Activated CD8-positive, alpha-beta T cell treated with anti-CD3 and anti-CD28 coated beads for 36 hours (primary cell): Measurements from ENCODE around the gene RIN3. TPM values are rescaled to one million over a fixed set of nuclear protein-coding genes. Genes with fewer than 3 reads are reported as not detected.

Experiments used
- ATAC-seq: fragments of 200-7000 bp; cut with Tn5 transposase; one replicate; pipeline ENCODE4 v1.10.0; 2021; ENCODE audit warnings: mild to moderate bottlenecking, moderate library complexity
- CTCF ChIA-PET: fragments of 350-600 bp; sonication (Branson Sonifier 250); formaldehyde crosslinking; loops from one replicate; lab custom pipeline; 2021; ENCODE audit warnings: antibody characterized with exemption; lab: Charles Lee
- POLR2A ChIA-PET: fragments of 350-600 bp; sonication (Branson Sonifier 250); formaldehyde crosslinking; loops from one replicate; lab custom pipeline; 2021; ENCODE audit warnings: antibody characterized with exemption; lab: Charles Lee
- DNase-seq: peaks from one replicate; pipeline ENCODE4 v3.0.0-alpha.2; 2020
- H3K27ac Mint-ChIP-seq: one replicate; pipeline ENCODE4 v1.8.0; 2021; ENCODE audit warnings: mild to moderate bottlenecking, mixed read lengths
- H3K27me3 Mint-ChIP-seq: one replicate; pipeline ENCODE4 v1.8.0; 2021; ENCODE audit warnings: mixed read lengths
- H3K36me3 Mint-ChIP-seq: one replicate; pipeline ENCODE4 v1.8.0; 2021; ENCODE audit warnings: low read depth, mixed read lengths
- H3K4me1 Mint-ChIP-seq: one replicate; pipeline ENCODE4 v1.8.0; 2021; ENCODE audit warnings: low read depth, mixed read lengths
- H3K4me3 Mint-ChIP-seq: one replicate; pipeline ENCODE4 v1.8.0; 2021; ENCODE audit warnings: mild to moderate bottlenecking, moderate library complexity, mixed read lengths
- H3K9me3 Mint-ChIP-seq: one replicate; pipeline ENCODE4 v1.8.0; 2021; ENCODE audit warnings: mixed read lengths
- intact Hi-C: fragments of 100-400 bp; cut with micrococcal nuclease; formaldehyde crosslinking; loops from one replicate; pipeline ENCODE4 v1.10.0; 2022
- total RNA-seq, 2 experiments: library from RNA; stranded (reverse); gene quantifications; one replicate each; pipeline ENCODE4 v1.2.3, GENCODE V29; 2021
- TF ChIP-seq, protein P1 (sequence below): fragments of 200-600 bp; IDR thresholded peaks from one replicate; pipeline ENCODE4 v1.8.0; 2022; ENCODE audit warnings: antibody characterized with exemption, mild to moderate bottlenecking

Gene RIN3
- total RNA-seq, 2 experiments from 2014 or later: 61.3 to 62.4 TPM

DNA sequence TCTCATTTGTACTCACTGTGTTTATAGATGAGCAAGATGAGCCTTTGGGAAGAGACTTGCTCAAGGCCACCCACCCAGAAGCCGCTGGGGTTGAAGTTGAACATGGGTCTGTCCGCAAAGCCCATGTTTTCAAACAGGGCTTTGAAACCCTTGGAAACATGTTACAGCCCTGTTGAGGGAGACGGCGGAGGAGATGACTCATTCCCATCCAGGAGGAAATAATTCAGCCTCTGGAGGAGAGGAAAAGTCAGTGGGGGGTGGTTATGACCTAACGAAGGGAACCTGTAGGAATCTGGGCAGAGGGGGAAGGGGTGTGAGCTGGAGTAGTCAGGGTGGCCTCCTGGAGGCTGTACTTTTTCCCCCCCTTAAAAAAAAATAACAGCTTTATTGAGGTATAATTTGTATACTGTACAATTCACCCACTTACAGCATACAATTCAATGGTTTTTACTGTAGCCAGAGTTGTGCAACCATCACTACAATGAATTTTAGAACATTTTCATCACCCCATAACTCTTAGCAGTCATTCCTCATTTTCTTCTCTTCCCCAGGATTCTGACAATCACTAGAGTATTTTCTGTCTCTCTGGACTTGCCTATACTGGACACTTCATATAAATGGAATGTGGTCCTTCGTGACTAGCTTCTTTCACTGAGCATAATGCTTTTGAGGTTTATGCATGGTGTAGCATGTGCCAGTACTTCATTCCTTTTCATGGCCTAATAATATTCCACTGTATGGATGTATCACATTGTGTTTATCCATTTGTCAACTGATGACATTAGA lies 1.9 kb upstream of the RIN3 start:
- peaks cover 18% of the 10 kb centered on the region for H3K4me1 Mint-ChIP-seq
- POLR2A ChIA-PET: interaction anchor here (1.7 kb wide), 1 partner anchor 20 kb away, joined by 5 read pairs; no protein-coding TSS in a partner anchor
- intact Hi-C loops: no loop called here
- H3K27ac Mint-ChIP-seq: no peak overlapping the region
- CTCF ChIA-PET: interaction anchor here (1.5 kb wide), 1 partner anchor 21 kb away, joined by 3 read pairs; no protein-coding TSS in a partner anchor
- no peak overlapping the region for H3K4me3 Mint-ChIP-seq
- H3K27me3 Mint-ChIP-seq: no peaks in the 10 kb centered on the region
- ATAC-seq: no peak
- DNase-seq: no peak
- TF ChIP-seq, protein P1, sequence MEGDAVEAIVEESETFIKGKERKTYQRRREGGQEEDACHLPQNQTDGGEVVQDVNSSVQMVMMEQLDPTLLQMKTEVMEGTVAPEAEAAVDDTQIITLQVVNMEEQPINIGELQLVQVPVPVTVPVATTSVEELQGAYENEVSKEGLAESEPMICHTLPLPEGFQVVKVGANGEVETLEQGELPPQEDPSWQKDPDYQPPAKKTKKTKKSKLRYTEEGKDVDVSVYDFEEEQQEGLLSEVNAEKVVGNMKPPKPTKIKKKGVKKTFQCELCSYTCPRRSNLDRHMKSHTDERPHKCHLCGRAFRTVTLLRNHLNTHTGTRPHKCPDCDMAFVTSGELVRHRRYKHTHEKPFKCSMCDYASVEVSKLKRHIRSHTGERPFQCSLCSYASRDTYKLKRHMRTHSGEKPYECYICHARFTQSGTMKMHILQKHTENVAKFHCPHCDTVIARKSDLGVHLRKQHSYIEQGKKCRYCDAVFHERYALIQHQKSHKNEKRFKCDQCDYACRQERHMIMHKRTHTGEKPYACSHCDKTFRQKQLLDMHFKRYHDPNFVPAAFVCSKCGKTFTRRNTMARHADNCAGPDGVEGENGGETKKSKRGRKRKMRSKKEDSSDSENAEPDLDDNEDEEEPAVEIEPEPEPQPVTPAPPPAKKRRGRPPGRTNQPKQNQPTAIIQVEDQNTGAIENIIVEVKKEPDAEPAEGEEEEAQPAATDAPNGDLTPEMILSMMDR: no peak
- no peaks in the 10 kb centered on the region for H3K9me3 Mint-ChIP-seq
- peaks cover 6% of the 10 kb centered on the region for H3K36me3 Mint-ChIP-seq

DNA sequence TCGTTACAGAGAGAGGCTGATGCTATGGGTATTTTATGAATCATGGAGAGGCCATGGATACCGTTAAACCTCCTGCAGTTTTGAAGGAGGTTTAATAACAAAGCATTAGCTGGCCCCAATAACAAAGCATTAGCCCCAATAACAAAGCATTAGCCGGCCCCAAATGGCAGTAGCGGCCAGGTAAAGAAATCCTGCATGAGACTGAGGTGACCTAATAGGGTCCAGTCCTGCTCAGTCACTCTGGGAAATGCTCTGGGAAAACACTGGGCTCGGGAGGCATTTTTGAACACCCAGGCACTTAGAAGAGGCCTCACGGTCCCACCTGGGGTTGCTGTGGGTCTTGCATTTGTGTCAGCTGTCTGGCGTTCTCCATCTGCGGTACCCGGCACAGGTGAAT lies 776 bp upstream of the RIN3 start:
- Mint-ChIP-seq H3K9me3 (no peaks in the 10 kb centered on the region), H3K27me3 (no peaks in the 10 kb centered on the region), H3K36me3 (peaks cover 13% of the 10 kb centered on the region), H3K4me3 (peak overlapping the region; percentile 66), H3K27ac (peak overlapping the region; percentile 49), H3K4me1 (peaks cover 25% of the 10 kb centered on the region)
- ChIA-PET POLR2A (interaction anchor here (0.6 to 5.8 kb wide), 5 partner anchors 13 to 92 kb away, joined by 3 to 31 read pairs (median 3); no protein-coding TSS in a partner anchor), CTCF (interaction anchor here (0.7 to 1.1 kb wide), 4 partner anchors 10 to 168 kb away, joined by 3 read pairs; no protein-coding TSS in a partner anchor)
- intact Hi-C loops: no loop called here
- TF ChIP-seq, protein P1: no peak
- ATAC-seq (no peak), DNase-seq (no peak)

DNA sequence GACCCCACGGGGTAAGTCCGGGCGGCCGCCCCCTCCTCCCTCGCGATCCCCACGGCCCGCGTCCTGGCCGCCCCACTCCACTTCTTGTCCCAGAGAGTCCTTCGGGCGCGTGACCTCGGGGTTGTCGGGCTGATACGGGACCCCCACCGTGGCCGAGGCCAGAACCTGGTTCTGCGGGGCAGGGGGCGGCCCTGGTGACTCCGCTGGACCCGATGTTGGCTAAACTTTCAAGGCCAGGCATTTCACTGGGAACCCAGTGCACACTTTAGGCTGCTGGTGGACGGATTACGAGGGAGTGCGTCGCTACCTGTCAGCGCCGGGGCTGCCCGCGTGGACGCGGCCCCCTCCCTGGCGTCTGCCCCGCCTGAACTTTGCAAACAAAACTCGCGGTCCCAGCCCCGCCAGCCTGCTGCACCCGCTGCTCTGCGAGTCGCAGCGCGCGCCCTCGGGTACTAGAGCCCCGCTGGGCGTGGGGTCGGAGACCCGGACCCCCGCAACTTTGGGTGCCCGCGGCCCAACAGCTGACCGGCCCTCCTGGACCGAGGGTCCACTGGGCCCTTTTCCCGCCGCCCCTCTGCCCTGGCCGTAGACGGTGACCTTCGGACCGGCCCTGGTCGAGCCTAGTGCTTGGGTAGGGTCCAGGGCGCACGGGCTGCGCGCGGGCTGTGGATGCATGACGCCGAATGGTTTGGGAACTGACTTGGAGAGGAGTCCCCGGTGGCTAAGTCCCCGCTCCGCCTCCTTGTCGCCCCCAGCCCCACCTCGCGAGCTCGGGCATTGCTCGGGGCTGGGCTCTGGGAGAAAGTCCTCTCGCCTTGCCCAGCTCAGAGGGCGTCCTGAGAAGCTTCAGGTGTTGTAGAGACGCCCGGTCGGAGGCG lies 624 bp downstream of the RIN3 start:
- H3K4me1 Mint-ChIP-seq: peaks cover 39% of the 10 kb centered on the region
- intact Hi-C loops: no loop called here
- peak overlapping the region; percentile 84 for H3K27ac Mint-ChIP-seq
- peaks cover 21% of the 10 kb centered on the region for H3K36me3 Mint-ChIP-seq
- ChIA-PET POLR2A (interaction anchor here (0.7 to 5.8 kb wide), 9 partner anchors 9 to 408 kb away, joined by 3 to 31 read pairs (median 3); partner anchors contain the start of gene ATXN3), CTCF (interaction anchor here (0.9 to 1.7 kb wide), 3 partner anchors 28 to 167 kb away, joined by 3 to 5 read pairs (median 3); no protein-coding TSS in a partner anchor)
- TF ChIP-seq, protein P1: no peak
- no peaks in the 10 kb centered on the region for H3K9me3 Mint-ChIP-seq
- ATAC-seq (peak; percentile 32), DNase-seq (peak; percentile 59)
- peak overlapping the region; percentile 66 for H3K4me3 Mint-ChIP-seq
- no peaks in the 10 kb centered on the region for H3K27me3 Mint-ChIP-seq

DNA sequence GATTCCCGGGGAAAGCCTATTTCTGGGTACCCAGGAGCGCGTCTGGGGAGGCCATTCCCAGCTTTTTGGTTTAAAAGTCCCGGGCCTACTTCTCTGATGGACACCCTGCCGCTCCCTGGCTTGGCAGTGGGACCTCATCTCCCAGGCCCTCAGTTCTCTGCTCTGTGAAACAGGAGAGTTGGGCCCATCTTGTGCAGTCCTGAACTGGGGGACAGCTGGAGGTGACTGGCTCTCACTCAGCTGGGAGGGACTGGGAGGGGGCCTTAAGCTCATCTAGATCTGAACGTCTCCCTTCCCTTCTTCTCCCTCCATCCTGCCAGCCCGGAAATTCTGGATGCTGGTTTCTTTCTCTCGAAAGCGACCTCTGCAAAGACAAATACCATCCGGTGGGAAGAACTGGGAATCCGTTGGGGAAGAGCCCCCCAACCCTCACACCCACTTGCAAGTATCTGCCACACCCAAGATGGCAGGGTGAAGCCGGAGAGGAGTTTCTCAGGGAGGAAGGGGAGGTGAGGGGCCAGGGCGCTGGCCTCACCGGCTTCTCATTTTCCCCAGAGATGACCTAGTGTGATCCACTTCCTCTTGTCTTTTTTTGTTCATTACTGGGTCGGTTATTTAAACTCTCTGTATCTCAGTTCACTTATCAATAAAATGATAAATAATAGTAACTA lies 1.4 kb downstream of the RIN3 start:
- Mint-ChIP-seq H3K4me1 (peaks cover 47% of the 10 kb centered on the region), H3K9me3 (no peaks in the 10 kb centered on the region), H3K36me3 (peaks cover 24% of the 10 kb centered on the region), H3K4me3 (peak overlapping the region; percentile 66), H3K27ac (peak overlapping the region; percentile 84), H3K27me3 (no peaks in the 10 kb centered on the region)
- CTCF ChIA-PET: interaction anchor here (0.9 to 1.7 kb wide), 3 partner anchors 27 to 166 kb away, joined by 3 to 5 read pairs (median 3); no protein-coding TSS in a partner anchor
- ATAC-seq (no peak), DNase-seq (no peak)
- TF ChIP-seq, protein P1: no peak
- POLR2A ChIA-PET: interaction anchor here (0.7 to 5.8 kb wide), 8 partner anchors 8 to 409 kb away, joined by 3 to 31 read pairs (median 4); partner anchors contain the start of gene ATXN3
- intact Hi-C loops: no loop called here
